Neural cell (in vitro differentiated cells): ENCODE measurements around the gene USP40.

Experiments
- EP300 ChIP-seq: fragments of 450-650 bp; conservative IDR thresholded peaks from 2 replicates; pipeline ENCODE4 v1.6.1; 2014; ENCODE audit warnings: antibody characterized with exemption, mild to moderate bottlenecking, moderate library complexity; ENCODE audit not compliant: poor library complexity, severe bottlenecking
- TAF1 ChIP-seq: IDR thresholded peaks from 2 replicates; pipeline ENCODE4 v1.6.1; 2012; ENCODE audit warnings: low read depth
- TF ChIP-seq, protein P1 (sequence below): fragments of 450-650 bp; IDR thresholded peaks from 2 replicates; pipeline ENCODE4 v1.5.1; 2014; ENCODE audit warnings: antibody characterized with exemption, mild to moderate bottlenecking, moderate library complexity; ENCODE audit not compliant: poor library complexity, severe bottlenecking

DNA sequence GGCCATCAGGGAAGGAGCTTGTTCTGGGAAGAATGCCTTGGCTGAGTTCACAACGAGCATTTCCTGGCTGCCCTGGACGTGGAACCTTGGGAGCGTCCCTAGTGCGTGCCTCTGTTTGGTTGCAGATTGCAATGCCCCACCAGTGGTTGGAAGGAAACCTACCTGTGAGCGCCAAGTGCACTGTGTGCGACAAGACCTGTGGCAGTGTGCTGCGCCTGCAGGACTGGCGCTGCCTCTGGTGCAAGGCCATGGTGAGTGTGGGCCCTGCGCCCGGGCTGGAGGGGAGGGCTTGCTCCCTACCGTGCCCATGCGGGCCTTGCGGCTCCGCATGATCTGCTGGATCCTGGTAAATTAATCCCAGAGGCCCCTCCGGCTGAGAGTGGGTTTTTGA lies 130.4 kb downstream of the USP40 start:
- TF ChIP-seq TAF1 (no peak), EP300 (no peak)
- TF ChIP-seq, protein P1, sequence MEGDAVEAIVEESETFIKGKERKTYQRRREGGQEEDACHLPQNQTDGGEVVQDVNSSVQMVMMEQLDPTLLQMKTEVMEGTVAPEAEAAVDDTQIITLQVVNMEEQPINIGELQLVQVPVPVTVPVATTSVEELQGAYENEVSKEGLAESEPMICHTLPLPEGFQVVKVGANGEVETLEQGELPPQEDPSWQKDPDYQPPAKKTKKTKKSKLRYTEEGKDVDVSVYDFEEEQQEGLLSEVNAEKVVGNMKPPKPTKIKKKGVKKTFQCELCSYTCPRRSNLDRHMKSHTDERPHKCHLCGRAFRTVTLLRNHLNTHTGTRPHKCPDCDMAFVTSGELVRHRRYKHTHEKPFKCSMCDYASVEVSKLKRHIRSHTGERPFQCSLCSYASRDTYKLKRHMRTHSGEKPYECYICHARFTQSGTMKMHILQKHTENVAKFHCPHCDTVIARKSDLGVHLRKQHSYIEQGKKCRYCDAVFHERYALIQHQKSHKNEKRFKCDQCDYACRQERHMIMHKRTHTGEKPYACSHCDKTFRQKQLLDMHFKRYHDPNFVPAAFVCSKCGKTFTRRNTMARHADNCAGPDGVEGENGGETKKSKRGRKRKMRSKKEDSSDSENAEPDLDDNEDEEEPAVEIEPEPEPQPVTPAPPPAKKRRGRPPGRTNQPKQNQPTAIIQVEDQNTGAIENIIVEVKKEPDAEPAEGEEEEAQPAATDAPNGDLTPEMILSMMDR: no peak
